Pancreas (tissue), 10 donors: ENCODE results near the gene GPC3. TPM values are rescaled to one million over a fixed set of nuclear protein-coding genes. Genes with fewer than 3 reads are reported as not detected.

Experiments used
- ATAC-seq, 4 donors: fragments of 200-7000 bp; cut with Tn5 transposase; one replicate each; pipeline versions ENCODE4 v1.8.0 to v1.9.1; 2020; ENCODE audit warnings: mild to moderate bottlenecking in 4 of 4, moderate library complexity in 4 of 4
- DNase-seq, 6 donors: peaks; one replicate each; pipeline ENCODE4 v3.0.0-alpha.2; 2020
- FAIRE-seq: peaks from 2 replicates; lab custom pipeline; 2012; peaks lifted over from hg19 to GRCh38; lab: Jason Lieb, UNC
- H3K27ac ChIP-seq, 4 donors: fragments of 200-600 bp; sonication (generic); 1 replicate in 3 of 4; 2 replicates in 1 of 4; pipeline versions ENCODE4 v1.5.0 to v1.8.0; 2020
- H3K27me3 ChIP-seq, 4 donors: fragments of 200-600 bp; one replicate each; pipeline ENCODE4 v1.8.0; 2021
- H3K36me3 ChIP-seq, 3 donors: fragments of 200-600 bp; sonication (generic) in 1 of 3; one replicate each; pipeline versions ENCODE4 v1.5.0 to v1.8.0; 2020 to 2021
- H3K4me1 ChIP-seq, 3 donors: fragments of 200-600 bp; one replicate each; pipeline ENCODE4 v1.8.0; 2021
- H3K4me3 ChIP-seq, 4 donors: fragments of 200-600 bp; sonication (generic) in 2 of 4; one replicate each; pipeline versions ENCODE4 v1.5.0 to v1.8.0; 2020 to 2021
- H3K9me3 ChIP-seq, 4 donors: fragments of 200-600 bp; one replicate each; pipeline ENCODE4 v1.8.0; 2021
- CTCF ChIP-seq, 4 donors: fragments of 200-600 bp; sonication (generic) in 3 of 4; IDR thresholded peaks; one replicate each; pipeline versions ENCODE4 v1.5.0 to v1.8.0; 2021; ENCODE audit warnings: antibody characterized with exemption in 4 of 4
- WGBS, 2 donors: extraction: QIAGEN DNeasy Blood & Tissue Kit; methylation state at CpG; one replicate each; pipeline ENCODE4 v1.1.7; 2013; 5-methylcytosine and 5-hydroxymethylcytosine counted together
- intact Hi-C, 3 donors: fragments of 100-400 bp; cut with DNase I; formaldehyde crosslinking; loops; one replicate each; pipeline versions ENCODE4 v1.11.1 to v1.14.2; 2022
- polyA plus RNA-seq, 2 donors: library from polyadenylated mRNA; stranded (reverse); fragments of 200-250 nt; gene quantifications; one replicate each; pipeline ENCODE4 v1.2.3, GENCODE V29; 2013
- total RNA-seq, 6 donors: library from RNA; stranded (reverse); fragmentation: NEBNext Ultra II Directional in 4 of 6; extraction: Animal tissue kit (Norgen Biotek cat#: 25700) in 4 of 6; gene quantifications; one replicate each; pipeline versions ENCODE4 v1.2.1 to v1.2.4, GENCODE V29; 2021 to 2023
- donor health status: healthy with polysubstance abuse.
- donor health status: DM: no; HTN: no; CAD: no; lungs with moderate emphysema.
- donor health status: DM: no; HTN: no; CAD: no.
- donor health status: control.
- donor health status: control.
- donor health status: Bipolar disorder and iron deficiency.
- donor health status: DM: yes; HTN: yes; CAD: no.
- donor health status: DM: no; HTN: no; CAD: no.
- donor health status: DM: no; HTN: no; CAD: no.
- donor health status: DM: yes; HTN: yes; CAD: no.

Gene GPC3
- total and polyA plus RNA-seq, 8 donors: 0.95 to 18.6 (median 2.7) TPM

DNA sequence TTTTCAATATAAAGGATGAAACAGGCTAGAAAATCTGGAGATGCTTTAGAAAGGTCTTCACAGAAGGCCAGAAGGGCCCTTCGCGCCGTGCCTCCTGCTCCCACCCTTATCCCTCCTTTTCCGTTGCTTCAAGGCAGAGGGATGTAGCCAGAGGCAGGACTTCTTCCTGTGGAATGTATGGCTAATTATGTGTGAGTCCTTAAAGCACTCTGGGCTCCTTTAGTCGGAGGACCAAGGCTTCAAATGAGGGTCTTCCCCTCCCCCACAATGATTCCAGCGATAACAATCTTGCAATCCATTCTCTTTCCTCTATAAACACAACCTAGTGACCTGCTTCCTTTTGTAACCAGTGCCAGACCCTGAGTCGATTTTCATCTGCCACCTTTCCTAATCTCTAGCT is 103.5 kb downstream of the GPC3 start:
- Histone ChIP-seq H3K27me3 (peaks cover 0 to 44% (median 6%) of the 10 kb centered on the region in 4 donors), H3K9me3 (no peaks in the 10 kb centered on the region), H3K4me1 (peaks cover 5 to 7% (median 6%) of the 10 kb centered on the region in 3 donors), H3K27ac (no peak overlapping the region), H3K36me3 (no peaks in the 10 kb centered on the region), H3K4me3 (no peak overlapping the region)
- WGBS, 2 donors: 65 to 87% methylated on average over 7 of the region's 7 CpGs
- no peak for FAIRE-seq
- TF ChIP-seq CTCF (IDR thresholded peaks at IDR 0.05): no peak
- no peak for ATAC-seq
- no peak for DNase-seq
- intact Hi-C loops: no loop called here

DNA sequence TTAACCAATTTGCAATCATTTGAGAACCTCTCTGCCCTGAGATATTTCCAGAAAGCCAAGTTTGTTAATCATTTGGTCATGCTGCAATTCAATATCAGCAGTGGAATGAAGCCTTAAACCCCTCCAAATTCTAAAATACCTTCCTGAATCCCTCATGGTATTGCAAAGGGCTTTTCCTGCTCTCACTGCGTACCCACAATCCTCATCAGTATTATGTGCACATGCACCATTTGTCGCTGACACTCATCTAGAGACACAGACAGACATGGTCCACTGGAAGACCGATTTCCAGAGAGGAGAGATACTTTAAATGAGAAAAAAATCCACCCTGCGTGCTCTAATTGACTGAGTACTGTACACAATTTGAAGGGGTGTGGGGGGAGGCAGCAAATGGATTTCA is 104.4 kb downstream of the GPC3 start:
- 71 to 89% methylated on average over 4 of the region's 4 CpGs for WGBS, 2 donors
- ATAC-seq: no peak
- TF ChIP-seq CTCF (IDR thresholded peaks at IDR 0.05): no peak

GRCh38 chrX:133880032-133880443 is 105.4 kb downstream of the GPC3 start:
- no peaks in the 10 kb centered on the region for H3K9me3 ChIP-seq
- no peak for FAIRE-seq

More for the DNA sequence above, 104.4 kb downstream of the GPC3 start:
- intact Hi-C loops: no loop called here
- H3K4me1 ChIP-seq: peaks cover 5 to 7% (median 6%) of the 10 kb centered on the region in 3 donors
- H3K36me3 ChIP-seq: no peaks in the 10 kb centered on the region
- no peak for DNase-seq
- H3K9me3 ChIP-seq: no peaks in the 10 kb centered on the region
- H3K27ac ChIP-seq: no peak overlapping the region
- no peak overlapping the region for H3K4me3 ChIP-seq
- no peak for FAIRE-seq
- peaks cover 0 to 41% (median 6%) of the 10 kb centered on the region in 4 donors for H3K27me3 ChIP-seq

GRCh38 chrX:133878710-133879109 is 106.7 kb downstream of the GPC3 start:
- no peak for TF ChIP-seq CTCF (IDR thresholded peaks at IDR 0.05)
- ATAC-seq: no peak
- intact Hi-C loops: no loop called here
- Histone ChIP-seq H3K4me1 (no peaks in the 10 kb centered on the region), H3K36me3 (no peaks in the 10 kb centered on the region), H3K4me3 (no peak overlapping the region), H3K27ac (no peak overlapping the region), H3K27me3 (peaks cover 0 to 58% (median 6%) of the 10 kb centered on the region in 4 donors), H3K9me3 (no peaks in the 10 kb centered on the region)
- no peak for FAIRE-seq
- 75 to 85% methylated on average over 3 of the region's 3 CpGs for WGBS, 2 donors
- no peak for DNase-seq

More at GRCh38 chrX:133880032-133880443, 105.4 kb downstream of the GPC3 start:
- Histone ChIP-seq H3K4me1 (peaks cover 5 to 7% (median 6%) of the 10 kb centered on the region in 3 donors), H3K4me3 (no peak overlapping the region), H3K27me3 (peaks cover 0 to 50% (median 6%) of the 10 kb centered on the region in 4 donors), H3K27ac (no peak overlapping the region), H3K36me3 (no peaks in the 10 kb centered on the region)
- 57 to 67% methylated on average over 4 of the region's 4 CpGs for WGBS, 2 donors
- intact Hi-C loops: no loop called here
- TF ChIP-seq CTCF (IDR thresholded peaks at IDR 0.05): no peak
- DNase-seq: no peak
- no peak for ATAC-seq

- ATAC-seq (no peak), FAIRE-seq (no peak), DNase-seq (no peak)
- H3K36me3 ChIP-seq: no peaks in the 10 kb centered on the region
- no peaks in the 10 kb centered on the region for H3K9me3 ChIP-seq
- TF ChIP-seq CTCF (IDR thresholded peaks at IDR 0.05): no peak
- no peaks in the 10 kb centered on the region for H3K4me1 ChIP-seq
- peaks cover 0 to 48% (median 6%) of the 10 kb centered on the region in 4 donors for H3K27me3 ChIP-seq
- H3K4me3 ChIP-seq: no peak overlapping the region
- no peak overlapping the region for H3K27ac ChIP-seq
- intact Hi-C loops: no loop called here
Measured at GRCh38 chrX:133876646-133877045, 108.7 kb downstream of the GPC3 start.
